GM12891 (cell line): ENCODE results near the gene ABCB7. TPM values are rescaled to one million over a fixed set of nuclear protein-coding genes. Genes with fewer than 3 reads are reported as not detected.
"Not testable (repeated sequence)": the region's sequence is repeated elsewhere in the genome, so short reads cannot be mapped to it uniquely, and the experiment has no call there.

Experiments used
- DNase-seq: peaks from one replicate; pipeline ENCODE4 v3.0.0; 2011; ENCODE audit warnings: low spot score; ENCODE audit not compliant: insufficient read length
- FAIRE-seq: peaks from 2 replicates; lab custom pipeline; 2011; peaks lifted over from hg19 to GRCh38; lab: Jason Lieb, UNC
- PAX5 ChIP-seq: IDR thresholded peaks from 2 replicates; pipeline ENCODE4 v1.6.1; 2011; ENCODE audit warnings: low read length, moderate library complexity, mild to moderate bottlenecking; ENCODE audit not compliant: insufficient read depth, severe bottlenecking
- POLR2A ChIP-seq: IDR thresholded peaks from 2 replicates; pipeline ENCODE4 v1.6.1; 2011; ENCODE audit warnings: low read depth, low read length, control low read depth
- POLR2AphosphoS5 ChIP-seq: IDR thresholded peaks from 2 replicates; pipeline ENCODE4 v1.6.1; 2011; ENCODE audit warnings: low read depth, low read length, control low read depth
- POU2F2 ChIP-seq: IDR thresholded peaks from 2 replicates; pipeline ENCODE4 v1.6.1; 2011; ENCODE audit warnings: low read depth, mild to moderate bottlenecking, control low read depth, low read length, moderate library complexity
- SPI1 ChIP-seq: IDR thresholded peaks from 2 replicates; pipeline ENCODE4 v1.6.1; 2011; ENCODE audit warnings: low read depth, low read length, control low read depth
- TAF1 ChIP-seq: IDR thresholded peaks from 2 replicates; pipeline ENCODE4 v1.6.1; 2011; ENCODE audit warnings: low read depth, low read length, control low read depth
- polyA plus RNA-seq: library from polyadenylated mRNA; unstranded; fragments of >200 nt; gene quantifications from one replicate; pipeline ENCODE4 v1.2.1, GENCODE V29; 2012; ENCODE audit warnings: low read depth, missing spikeins, inconsistent platforms; ENCODE audit not compliant: missing spikeins

Gene ABCB7
- polyA plus RNA-seq = 24.5 TPM

- DNase-seq = peak; percentile 18
- TF ChIP-seq POLR2AphosphoS5 (peak; percentile 57), POLR2A (peak; percentile 55; the same call in 1 of the 2 replicates), POU2F2 (no peak), PAX5 (no peak), TAF1 (peak; percentile 95), SPI1 (peak; percentile 89)
- no peak for FAIRE-seq
Measured at GRCh38 chrX:75155827-75156525, at the start of gene ABCB7. Gene ABCB7, minus strand, starts transcription at chrX:75156283. Its CDS starts 11 bp downstream, at chrX:75156272.

- not testable (repeated sequence) for DNase-seq, FAIRE-seq
Measured at GRCh38 chrX:75188415-75189206, 32.5 kb upstream of the ABCB7 start.

- TF ChIP-seq TAF1 (no peak), POU2F2 (no peak), PAX5 (no peak), POLR2A (no peak), SPI1 (no peak), POLR2AphosphoS5 (no peak)
- DNase-seq (no peak), FAIRE-seq (no peak)
Measured at GRCh38 chrX:75181721-75182120, 25.6 kb upstream of the ABCB7 start.

- not testable (repeated sequence) for DNase-seq, FAIRE-seq
Measured at GRCh38 chrX:75179536-75180293, 23.6 kb upstream of the ABCB7 start.

GRCh38 chrX:75172257-75172890, 16.3 kb upstream of the ABCB7 start:
- DNase-seq, FAIRE-seq: not testable (repeated sequence)

GRCh38 chrX:75158054-75158453, 2.0 kb upstream of the ABCB7 start:
- TF ChIP-seq POLR2AphosphoS5 (no peak), SPI1 (no peak), POU2F2 (no peak), POLR2A (no peak), PAX5 (no peak), TAF1 (no peak)
- DNase-seq = no peak
- no peak for FAIRE-seq

- TF ChIP-seq TAF1 (no peak), POLR2AphosphoS5 (no peak), PAX5 (no peak), POU2F2 (no peak), SPI1 (no peak), POLR2A (no peak)
- peak; percentile 85 for FAIRE-seq
- DNase-seq = no peak
Measured at GRCh38 chrX:75156531-75156945, 455 bp upstream of the ABCB7 start.

GRCh38 chrX:75155447-75155826, 646 bp downstream of the ABCB7 start:
- DNase-seq (no peak), FAIRE-seq (peak; percentile 26)
- TF ChIP-seq SPI1 (no peak), PAX5 (no peak), POU2F2 (no peak), POLR2A (no peak), POLR2AphosphoS5 (no peak), TAF1 (no peak)

GRCh38 chrX:75154871-75155270, 1.2 kb downstream of the ABCB7 start:
- TF ChIP-seq POU2F2 (no peak), TAF1 (no peak), SPI1 (no peak), POLR2AphosphoS5 (no peak), POLR2A (no peak), PAX5 (no peak)
- FAIRE-seq (no peak), DNase-seq (no peak)
